Activated gamma-delta T cell treated with Interleukin-2 at 50 U/mL for 16 hours (primary cell): ENCODE measurements around the gene HDAC9.

Source experiments
- DNase-seq: peaks from one replicate; pipeline ENCODE4 v3.0.0-alpha.2; 2020

Gene HDAC9

DNA sequence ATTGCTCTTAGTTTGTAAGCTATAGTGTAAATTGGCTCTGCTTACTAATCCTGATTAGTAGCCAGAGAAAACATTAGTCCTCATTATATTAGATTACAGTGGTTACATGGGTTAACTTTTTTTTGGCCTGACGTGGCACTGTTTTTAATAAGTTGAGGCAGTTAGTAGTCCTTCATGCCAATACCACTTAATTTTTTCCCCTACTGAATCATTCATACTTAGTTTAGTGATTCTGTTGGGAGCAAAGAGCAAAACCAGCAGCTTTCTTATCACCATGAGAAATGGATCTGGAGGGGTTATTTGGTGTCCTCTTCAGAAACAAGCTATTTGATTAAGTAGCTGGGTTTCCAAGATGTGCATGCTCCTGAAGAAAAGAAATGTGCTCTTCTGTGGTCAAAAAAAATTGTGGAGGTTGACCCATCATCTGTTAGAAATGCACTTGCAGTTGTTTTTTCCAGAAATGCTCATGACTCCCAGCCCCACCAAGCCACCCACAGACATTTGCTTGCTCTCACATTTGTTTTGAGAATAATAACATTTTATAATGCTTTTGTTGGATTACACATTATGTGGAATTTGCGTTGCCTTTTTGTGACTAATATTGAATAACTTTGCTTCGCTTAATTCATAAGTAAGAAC lies 258.5 kb downstream of the HDAC9 start:
- no peak for DNase-seq

DNA sequence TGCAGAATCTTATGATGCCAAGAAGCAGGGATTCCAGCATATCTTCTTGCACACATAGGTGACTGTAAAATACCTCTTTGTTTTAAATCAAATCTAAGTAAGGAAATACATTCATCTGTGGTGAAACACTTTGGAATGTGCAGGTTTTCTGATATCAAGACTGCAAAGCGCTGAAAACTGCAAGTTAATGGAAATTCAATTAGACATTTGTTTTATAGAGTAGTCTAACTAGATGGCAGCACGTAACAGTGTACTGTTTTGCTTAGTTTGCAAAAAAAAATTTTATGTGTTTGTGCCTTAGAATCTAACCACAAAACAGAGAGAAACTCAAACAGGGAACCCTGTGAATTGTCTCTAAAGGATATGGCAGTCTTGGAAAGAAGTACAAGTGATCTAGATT lies 259.2 kb downstream of the HDAC9 start:
- no peak for DNase-seq

DNA sequence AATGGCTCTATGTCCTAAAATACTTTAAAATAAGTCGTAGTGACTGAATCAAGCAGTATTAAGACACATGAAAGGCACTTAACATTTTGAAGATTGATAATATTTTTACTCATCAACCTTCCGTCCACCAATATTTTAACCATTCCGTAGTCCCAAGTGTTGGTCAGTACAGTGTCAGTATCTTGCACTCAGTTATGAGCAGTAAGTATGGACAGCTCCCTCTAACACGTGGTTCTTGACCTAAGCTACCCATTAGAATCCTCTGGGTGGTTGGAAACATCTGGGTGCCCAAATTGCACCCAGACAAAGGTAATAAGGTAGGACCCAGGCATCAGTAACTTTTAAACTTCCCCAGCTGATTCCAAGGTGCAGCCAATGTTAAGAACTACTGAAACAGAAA lies 260.2 kb downstream of the HDAC9 start:
- no peak for DNase-seq

DNA sequence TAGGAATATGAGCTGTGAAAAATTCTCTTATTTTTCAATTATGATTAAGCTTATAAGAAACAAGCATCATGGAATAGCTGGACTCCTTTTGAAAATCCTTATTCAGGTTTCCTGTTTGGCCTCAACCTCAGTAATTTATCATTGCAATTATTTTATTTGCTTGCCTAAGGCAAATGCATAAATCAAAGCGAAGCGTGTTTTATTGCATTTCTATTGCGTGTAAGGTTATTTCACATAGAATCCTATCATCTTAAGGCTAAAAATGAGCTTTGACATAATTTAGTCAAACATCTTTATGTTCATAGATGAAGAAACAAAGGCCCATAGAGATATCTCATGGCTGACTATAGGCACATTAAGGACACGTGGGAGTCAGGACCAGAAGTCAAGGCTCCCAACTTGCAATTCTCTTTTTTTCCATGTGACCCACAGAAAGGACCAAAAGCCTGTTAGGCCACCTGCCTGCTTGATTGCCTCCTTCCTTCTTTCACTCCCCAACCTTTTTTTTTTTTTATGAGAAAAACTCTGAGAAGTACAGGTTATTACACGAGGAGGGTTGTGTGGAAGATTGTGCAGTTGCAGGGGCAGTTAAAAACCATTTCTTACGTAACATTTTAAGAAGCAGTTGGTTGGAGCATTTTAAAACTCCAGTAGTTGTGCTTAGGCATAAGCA lies 261.0 kb downstream of the HDAC9 start:
- no peak for DNase-seq

DNA sequence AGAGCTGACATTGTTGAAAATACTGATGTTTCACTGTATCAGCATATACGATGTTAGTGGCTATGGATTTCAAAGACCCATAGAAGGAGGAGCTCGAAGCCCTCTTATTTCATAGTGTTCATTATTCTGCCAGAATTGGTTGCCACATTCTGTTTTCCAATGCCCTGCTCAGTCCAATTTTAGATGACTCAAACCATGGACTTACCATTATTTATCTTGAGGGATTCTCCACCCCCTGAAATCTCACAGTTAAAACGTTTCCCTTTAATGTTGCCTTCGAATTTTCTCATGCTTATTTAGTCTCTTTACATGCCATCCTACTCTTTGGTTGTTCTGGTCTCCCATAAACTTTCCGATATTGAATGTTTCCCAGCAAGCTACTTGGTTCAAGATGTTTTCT lies 264.5 kb downstream of the HDAC9 start:
- no peak for DNase-seq

DNA sequence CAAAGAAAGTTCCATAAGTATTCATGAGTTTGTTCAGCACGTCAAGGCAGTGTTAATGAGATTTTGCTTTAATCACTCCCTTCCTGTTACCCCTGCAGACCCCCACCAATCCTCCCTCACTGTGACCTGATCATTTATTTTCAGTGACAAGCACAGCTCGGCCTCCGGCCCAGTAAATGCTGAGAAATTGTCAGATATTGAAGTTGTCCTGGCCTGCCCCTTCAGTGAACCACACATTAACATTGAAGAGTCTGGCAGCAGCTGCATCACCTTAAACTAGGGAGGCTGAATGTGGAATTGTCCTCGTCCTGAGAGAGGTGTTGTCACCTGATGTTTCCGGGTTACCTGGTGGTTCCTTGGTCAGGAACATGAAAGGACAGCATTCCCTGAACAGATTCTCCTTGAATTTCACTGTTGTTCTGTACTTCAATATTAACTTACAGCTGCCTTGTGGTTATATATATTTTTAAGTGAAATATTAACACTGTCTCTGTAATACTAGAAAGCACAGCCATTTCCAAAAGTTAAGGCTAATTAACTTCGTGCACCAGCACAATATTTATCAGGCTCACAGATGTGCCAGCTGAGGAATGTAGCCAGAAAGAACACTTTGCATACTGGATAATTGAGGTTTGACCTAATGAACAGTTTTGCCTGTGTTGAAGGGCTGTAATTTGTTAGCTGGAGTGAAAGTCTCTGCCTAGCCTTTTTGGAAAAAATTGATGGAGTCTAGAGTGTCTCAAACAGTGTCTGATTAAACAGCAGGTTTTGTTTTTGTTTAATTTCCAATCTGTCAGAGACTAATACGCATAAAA lies 265.3 kb downstream of the HDAC9 start:
- no peak for DNase-seq

DNA sequence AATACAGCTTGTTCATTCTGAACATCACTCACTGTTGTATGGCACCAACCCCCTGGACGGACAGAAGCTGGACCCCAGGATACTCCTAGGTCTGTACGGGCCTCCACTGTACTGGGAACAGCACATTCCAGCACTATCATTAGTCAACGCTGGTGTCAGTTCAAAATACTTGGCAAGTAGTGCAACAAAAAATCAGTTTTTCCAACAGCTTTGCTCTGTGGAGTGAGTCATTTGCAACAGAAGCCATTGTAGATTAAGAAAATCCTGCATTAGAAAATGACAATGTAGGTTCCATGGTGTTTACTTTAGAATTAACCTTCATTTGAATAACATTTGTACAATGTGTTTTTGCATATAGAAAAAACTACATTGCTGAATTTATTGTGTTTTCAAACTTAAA lies 266.6 kb downstream of the HDAC9 start:
- DNase-seq: no peak

DNA sequence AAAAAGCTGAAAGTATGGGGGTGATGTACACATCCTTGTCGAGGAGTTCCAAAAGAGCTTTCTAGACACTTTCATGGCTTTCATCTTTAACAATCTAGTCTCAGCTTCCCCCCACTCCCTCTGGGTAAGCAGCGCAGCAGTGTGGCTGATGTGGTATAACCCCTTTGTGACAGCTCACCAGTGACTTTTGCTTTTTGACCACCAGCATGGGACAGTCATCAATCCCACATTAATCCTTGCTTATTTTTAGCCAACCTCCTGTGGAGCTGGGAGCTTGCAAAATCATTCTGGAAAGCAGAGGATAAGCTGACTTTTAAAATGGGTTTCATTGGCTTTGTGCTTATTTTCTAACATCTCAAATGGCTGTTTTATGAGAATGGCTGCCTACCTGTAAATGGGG lies 272.7 kb downstream of the HDAC9 start:
- DNase-seq: no peak

DNA sequence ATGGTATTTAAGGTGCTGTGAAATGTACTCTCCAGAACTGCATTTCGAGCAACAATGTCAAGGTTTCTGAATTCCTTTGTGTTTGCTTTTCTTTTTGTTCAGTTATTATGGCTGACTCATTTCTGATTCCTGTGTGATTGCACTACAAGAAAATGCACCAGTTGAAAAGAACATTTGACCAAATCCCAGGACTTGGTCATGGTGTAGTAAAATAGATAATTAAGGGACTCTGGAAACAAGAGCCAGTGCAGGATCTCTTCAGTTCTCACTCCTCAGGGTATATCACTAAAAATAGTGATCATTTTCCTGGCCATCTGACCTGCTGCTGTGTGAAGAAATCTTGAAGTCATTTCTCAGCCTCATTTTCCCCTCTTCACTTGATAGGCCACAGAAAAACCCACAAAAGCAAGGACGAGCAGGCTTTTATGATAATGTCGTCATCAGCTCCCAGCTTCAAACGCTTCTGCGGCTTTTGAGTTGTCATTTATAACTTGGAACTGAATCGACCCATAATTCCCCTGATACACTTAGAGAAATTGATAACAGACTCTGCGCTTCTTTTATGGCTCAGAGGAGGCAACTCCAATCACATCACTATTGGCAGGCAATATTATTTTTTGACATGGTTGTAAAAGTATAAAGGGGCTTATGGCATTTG lies 274.7 kb downstream of the HDAC9 start:
- DNase-seq: no peak

DNA sequence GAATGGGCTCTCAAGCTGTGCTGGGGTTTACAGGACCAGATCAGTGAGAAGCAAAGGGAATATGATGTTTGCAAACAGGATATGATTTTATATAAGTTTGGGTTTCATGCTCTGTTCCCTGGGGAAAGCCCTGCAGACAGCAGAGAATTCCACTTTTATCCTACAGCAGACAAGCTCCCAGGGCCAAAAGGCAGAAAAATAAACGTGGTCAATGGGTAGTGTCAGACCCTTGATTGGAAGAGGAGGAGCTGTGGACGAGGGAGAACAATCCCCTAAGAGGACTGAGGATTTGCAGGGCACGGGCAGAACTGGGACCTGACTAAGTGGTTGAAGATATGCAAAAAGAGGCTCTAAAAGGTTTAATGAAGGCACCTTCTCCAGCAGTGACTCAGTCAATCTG lies 275.3 kb downstream of the HDAC9 start:
- no peak for DNase-seq

DNA sequence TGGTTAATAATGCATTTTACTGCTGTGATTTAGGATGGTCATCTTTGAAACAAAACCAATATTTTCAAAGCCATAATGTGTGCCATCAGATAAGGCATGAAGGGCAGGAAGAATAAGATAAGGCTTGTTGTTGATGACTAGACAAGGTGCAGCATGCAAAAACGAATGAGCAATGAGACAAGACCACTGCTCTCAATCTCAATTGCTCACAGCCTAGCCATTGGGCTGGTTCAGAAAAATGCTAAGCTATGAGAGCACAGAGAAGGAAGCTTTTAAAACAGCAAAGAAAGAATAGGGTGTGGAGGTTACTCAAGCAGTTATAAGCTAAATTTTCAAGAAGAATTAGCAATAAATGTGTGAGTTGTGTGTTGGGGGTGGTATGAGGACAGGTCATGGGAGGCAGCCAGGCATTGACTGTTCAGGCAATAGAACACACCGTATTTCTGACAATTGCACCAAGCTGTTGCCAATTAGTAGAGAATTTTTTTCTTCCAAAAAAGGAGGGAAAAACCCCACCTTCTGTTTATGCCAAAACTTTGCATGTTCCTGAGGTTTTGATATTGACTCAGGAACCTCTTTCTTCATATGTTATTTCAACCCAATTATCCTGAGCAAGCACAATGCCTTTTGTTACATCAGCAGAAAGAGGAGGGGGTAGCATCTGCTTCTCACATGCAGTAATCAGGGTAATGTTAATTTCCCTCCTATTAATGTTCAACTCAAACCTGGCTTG lies 276.5 kb downstream of the HDAC9 start:
- no peak for DNase-seq

DNA sequence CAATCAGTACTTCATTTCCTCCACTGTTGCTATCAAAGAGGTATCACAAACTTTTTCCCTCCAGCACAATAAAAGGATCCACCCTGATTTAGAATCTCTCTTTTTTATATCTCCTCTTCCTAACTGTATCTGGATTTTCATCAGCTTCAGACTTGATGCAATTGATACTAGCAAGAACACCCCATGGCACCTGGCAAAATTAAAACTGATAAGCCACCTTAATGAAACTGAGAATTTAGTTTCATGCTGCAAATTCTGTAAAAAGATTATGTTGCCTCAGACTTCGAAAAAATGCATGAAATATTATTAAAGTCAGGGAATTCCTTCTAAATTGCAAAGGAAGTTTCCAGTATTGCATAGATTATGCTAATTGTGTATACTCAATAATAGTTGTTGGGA lies 277.0 kb downstream of the HDAC9 start:
- no peak for DNase-seq

DNA sequence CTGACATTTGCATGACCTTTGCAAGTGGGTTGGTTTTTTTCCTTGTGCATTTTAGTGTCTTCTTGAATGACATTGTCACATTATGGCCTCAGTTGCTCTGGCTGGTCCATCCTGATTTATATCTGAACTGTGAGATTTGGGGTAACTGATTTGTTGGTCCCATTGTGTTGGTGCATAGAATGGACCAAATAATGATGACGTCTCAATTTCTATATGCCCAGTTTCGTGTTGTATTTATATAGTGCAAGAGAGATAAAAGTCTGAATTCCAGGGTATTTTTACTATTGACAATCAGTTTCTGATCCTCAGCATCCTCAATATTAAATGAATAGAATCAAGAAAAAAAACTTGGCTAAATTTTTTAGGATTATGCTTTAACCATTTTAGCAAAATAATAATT lies 281.8 kb downstream of the HDAC9 start:
- DNase-seq: no peak

DNA sequence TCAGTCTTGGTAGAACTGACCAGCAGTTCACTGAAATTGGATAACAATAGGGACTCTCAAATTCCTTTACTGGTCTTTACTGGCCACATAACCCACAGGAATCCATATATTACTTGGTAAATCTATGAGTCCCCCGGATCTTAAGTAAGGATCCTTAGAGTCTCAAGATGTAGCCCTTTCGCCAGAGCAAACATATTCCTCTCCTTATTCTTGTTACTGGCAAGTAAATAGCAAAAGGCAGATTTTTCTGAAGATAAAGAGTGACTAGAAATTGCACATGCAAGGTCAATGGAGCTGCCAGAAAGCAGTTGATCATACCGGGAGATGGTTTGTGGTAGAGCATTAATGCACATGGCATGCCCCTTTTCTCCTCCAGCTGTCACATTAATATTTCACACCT lies 283.0 kb downstream of the HDAC9 start:
- DNase-seq: no peak

DNA sequence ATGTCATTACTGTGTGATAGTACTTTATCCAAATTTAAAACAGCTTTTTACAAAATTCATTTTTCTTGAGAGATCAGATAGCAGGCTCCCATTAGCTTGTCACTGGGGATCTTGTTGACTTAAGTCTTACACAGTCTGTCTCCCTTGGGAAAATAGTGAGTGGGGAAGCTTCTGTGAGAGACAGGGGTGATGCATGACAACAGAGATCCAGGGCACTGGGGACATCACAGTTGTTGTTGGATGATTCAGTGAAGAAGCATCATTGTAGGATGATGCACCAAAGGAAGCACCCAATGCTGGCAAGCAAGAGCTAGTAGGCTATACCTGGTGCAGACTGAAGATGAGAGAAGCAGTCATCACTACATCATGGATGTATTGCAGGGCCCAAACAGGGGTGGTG lies 284.7 kb downstream of the HDAC9 start:
- DNase-seq: no peak

DNA sequence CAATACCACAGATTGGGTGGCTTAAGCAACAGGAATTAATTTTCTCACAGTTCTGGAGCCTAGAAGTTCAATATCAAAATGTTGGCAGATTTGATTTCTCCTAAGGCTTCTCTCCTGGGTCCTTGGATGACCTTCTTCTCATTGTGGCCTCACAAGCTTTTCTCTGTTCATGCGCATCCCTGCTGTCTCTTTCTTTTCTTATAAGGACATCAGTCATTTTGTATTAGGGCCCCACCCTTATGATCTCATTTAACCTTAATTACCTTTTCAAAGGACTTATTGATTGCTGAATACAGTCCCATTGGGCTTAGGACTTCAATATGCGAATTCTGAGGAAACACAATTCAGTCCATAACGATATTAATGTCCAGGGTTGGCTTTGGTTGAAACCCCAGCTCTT lies 285.4 kb downstream of the HDAC9 start:
- DNase-seq: no peak

DNA sequence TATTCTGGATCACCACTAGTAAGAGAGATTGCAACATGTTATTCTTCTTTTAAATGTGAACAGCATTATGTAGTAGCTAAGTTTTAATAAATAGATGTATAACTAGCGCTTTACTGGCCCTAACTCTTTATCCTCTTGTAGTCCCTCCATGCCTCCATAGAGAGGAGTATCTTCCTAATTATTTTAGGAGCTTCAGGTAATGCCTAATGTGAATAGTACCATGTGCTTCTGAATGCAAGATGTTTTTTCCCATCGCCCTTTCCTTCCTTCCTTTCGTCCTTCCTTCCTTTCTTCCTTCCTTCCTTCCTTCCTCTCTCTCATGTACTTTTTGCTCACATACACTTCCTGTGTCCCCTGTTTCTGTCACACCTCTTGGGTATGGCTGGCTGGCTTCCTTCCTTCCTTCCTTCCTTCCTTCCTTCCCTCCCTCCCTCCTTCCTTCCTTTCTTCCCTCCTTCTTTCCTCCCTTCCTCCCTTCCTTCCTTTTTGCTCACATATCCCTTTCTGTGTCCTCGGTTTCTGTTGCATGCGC lies 290.7 kb downstream of the HDAC9 start:
- no peak for DNase-seq

DNA sequence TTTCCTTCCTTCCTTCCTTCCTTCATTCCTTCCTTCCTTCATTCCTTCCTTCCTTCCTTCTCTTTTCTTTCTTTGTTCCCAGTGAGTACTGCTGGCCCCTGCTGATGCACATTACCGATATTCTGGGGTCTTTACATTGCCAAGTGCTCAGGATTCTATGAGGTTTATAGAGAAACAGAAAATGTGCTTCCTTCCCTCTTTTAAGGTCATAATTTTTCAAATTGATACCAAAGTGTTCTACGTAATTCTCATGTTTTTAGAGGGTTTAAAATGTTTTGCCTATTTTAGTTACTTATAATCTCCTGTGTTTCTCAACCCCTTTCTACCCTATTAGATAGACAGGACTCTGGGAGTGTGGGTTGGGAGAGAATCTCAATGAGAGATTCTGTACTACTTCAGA lies 291.2 kb downstream of the HDAC9 start:
- DNase-seq: no peak

DNA sequence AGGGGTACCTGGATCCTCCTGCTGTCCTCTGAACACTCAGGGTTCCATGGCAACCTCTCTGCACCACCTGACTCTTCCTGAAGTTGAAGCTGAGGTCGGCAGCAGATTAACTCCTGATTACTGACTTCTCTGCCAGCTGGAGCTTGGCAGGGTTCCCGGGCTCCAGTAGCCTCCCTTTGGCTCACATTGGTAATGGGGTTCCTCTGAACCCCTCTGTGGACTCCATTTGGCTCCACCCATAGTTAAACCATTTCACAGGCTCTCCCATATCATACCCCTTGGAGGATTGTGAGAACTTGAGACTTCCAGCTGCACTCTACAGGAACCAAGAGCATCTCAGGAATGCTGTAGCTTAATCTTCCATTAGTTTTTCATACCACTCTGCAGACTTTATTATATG lies 292.5 kb downstream of the HDAC9 start:
- DNase-seq: no peak

DNA sequence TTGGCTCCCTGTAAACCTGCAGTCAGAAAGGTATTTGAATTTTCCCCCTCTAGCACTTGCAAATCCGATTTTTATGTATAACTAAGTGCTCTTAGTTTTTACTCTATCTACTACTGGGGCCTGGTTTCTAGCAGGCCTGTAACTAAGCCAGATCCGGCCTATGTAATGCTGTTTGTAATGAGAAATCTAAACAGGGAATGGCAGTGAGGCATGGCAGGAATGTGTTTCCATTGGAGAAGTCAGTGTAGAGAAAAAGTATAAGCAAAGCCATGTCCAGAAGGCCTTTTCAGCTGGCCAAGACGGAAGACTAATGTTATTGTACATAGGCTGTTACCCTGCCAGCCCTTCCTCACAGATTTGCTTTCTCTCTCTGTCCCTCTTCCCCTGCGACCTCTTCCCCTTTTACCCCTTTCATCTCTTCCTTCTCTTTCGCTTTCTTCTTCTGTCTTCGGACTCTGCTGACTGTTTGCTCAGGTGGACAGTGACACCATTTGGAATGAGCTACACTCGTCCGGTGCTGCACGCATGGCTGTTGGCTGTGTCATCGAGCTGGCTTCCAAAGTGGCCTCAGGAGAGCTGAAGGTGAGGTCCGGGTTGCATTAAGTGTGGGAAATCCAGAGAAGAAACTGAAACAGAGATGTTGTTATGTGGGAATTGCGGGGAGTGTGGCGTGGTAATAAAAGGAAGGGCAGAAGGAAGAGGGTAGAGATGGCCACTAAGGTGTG lies 297.5 kb downstream of the HDAC9 start:
- no peak for DNase-seq

DNA sequence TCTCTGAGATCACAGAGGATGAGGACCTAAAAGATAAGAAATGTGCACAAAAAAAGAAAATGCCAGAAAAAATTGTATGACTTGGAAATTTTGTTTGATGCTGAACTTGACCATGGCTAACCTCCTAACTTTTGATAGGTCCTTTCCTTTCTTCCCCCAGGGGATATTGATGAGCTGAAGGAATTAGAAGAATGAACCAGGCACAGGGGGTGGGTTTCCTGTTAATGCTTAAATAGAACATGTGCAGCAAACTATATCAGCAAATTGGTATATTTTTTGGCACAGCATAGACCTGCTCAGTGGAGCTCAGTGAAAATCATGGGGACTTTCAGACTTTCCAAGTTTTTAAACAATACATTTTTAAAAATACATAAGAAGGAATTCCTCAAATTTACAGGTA lies 300.7 kb downstream of the HDAC9 start:
- no peak for DNase-seq
